Lung microvascular endothelial cell (primary cell): ENCODE data around the gene TMUB2. TPM values are rescaled to one million over a fixed set of nuclear protein-coding genes. Genes with fewer than 3 reads are reported as not detected.
A peak's percentile ranks its signal among the peaks of the same experiment; 100 is the strongest.
"Not testable (repeated sequence)": the region's sequence is repeated elsewhere in the genome, so short reads cannot be mapped to it uniquely, and the experiment has no call there.

Experiments
- DNase-seq, 2 donors: peaks; one replicate each; pipeline versions ENCODE4 v3.0.0 to v3.0.0-alpha.2; 2010; ENCODE audit warnings: low read depth in 2 of 2
- total RNA-seq: library from RNA; depleted of rRNA; stranded (reverse); fragments of >200 nt; gene quantifications from 2 replicates; pipeline ENCODE4 v1.2.1, GENCODE V29; 2014

Gene TMUB2
- total RNA-seq, 1 donor from 2014 or later, result 39.9 TPM

- DNase-seq, result peak; percentile 76 to 80
These were observed 32.4 kb downstream of the TMUB2 start for GRCh38 chr17:44219108-44219615.

DNA sequence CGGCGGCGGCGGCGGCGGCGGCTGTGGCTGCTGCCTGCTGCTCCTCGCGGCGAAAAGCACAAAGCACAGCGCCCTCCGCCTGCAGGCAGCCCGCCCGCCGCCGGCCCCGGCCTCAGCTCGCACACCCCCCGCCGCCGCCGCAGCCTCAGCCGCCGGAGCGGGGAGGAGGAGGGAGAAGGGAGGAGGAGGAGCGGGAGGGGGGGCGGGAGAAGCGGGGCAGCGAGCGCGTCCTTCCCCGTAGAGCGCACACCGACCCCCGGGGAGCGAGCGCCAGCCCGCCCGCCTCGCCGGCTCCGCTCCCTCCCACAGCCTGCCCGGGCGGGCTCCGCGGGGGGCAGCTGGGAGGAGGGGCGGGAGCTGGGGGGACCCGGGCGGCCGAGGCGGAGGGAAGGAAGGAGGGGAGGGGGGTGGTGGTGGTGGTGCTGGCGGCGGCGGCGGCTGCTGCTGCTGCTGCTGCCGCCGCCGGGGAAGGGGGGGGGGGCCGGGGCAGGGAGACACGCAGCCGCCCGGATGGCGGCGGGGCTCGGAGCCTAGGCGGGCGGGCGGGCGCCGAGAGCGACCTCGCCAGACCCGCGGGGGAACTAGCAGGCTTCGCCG is 32.9 kb downstream of the TMUB2 start, which contains the start of gene UBTF:
Gene UBTF, minus strand, starts transcription at position 60 of the 597 bp plus-strand sequence. CDS start 1,446 bp downstream, outside the sequence.
- DNase-seq, result peak; percentile 65 to 69

DNA sequence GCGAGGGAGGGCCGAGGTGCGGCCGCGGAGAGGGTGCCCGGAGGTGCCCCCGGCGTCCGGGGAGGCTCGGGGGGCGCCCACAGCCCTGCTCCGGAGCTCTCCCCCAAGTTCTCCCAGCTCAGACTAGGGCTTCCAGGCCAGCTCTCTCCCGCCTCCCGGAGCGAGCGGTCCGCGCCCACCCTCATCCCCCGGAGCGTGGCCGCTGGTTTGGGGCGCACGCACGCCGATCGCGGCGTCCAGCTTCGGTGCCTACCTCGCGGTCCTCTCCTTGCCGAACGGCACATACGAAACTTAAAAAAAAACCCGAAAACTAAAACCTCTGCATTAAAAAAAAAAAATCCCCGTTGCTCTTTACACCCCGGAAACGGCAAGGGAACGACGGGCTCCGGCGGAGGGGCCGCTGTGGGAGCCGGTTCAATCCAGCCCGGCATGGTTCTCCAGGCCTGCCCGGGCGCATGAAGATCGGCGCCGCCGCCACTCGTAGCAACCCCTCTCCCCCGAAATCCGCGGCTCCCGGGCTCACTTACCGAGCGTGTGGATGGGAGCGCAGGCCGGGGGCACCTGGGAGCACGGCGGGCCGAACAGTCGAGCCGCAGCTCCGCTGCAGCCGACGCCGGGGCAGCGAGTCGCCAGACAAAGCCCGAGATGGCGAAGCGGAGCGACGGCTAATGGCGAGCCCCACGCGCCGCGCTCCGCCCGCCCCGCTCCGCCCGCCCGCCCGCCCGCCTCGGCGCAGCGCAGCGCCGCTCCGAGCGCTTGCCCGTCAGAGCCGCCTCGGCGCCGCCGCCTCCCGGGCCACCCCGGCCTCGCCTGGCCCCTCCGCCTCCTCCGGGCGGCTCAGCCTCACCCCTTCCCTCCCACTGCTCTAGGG is 33.7 kb downstream of the TMUB2 start:
- peak; percentile 55 to 59 for DNase-seq

GRCh38 chr17:44221084-44221861 is 34.5 kb downstream of the TMUB2 start:
- DNase-seq, result peak; percentile 81

- no peak for DNase-seq
These were observed 35.0 kb downstream of the TMUB2 start for GRCh38 chr17:44221862-44222111.

- DNase-seq, result peak; percentile 68 to 71
These were observed 35.5 kb downstream of the TMUB2 start for GRCh38 chr17:44222112-44222869.

DNA sequence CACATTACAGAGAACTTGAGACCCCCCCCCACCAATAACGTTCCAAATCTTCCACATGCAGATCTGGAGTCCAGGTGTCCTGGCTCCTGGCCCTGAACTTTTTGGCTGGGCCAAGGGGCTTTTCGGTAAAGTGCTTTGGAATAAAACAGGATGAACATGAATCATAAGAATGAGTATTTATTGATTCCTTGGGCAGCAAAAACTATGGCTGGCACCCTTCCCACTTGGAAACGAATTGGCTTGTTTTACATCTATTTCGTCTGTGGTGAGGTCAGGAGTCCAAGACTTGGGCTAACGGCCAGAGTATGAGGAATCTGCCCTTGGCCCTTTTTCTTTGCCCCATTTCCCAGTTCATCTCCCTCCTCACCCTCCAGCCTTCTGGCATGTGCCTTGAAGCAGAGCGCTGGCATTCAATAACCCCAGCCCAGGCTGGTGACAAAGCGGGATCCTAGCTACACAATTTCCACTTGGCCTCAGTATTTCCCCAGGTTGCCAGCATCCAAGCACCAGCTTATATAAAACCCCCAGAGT is 36.8 kb downstream of the TMUB2 start:
- DNase-seq, result peak; percentile 36 to 82

DNA sequence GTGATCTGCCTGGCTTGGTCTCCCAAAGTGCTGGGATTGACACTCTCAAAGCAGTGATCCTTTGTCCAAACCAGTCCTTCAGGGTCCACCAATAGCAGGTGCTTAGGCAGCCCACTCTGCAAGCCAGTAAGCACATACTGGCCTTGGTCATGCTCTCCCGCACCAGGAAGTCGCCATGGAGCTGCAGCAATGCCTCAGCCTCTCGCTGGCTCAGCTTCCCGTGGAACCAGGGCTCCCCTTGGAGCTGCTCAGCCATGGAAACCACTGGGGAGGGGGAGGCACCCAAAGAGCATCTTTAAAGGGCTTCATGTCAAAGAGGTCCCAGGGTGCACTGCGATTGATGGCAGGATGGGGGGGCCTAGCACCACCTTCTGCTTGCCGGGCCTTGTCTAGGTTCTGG is 42.3 kb downstream of the TMUB2 start:
- no peak for DNase-seq

DNA sequence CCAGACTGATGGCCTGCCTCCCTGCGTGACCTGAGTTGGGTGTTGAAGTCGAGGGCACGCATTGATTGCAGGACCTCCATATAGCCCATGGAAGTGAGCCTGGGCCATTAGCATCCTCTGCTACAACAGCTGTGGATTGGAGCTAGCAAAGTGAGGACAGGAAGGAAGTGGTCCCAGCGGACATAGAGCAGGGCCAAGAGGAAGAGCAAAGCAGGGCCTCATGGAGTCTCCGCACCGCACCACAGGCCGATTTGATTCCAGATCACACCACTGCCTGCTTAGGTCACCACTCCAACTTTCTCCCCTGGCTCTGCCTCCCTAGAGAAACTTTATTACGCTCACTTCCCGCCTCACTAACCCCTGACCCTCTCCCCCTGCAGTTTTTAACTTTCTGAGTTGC is 43.4 kb downstream of the TMUB2 start:
- peak in 1 of 2 donors; percentile 32 for DNase-seq

DNA sequence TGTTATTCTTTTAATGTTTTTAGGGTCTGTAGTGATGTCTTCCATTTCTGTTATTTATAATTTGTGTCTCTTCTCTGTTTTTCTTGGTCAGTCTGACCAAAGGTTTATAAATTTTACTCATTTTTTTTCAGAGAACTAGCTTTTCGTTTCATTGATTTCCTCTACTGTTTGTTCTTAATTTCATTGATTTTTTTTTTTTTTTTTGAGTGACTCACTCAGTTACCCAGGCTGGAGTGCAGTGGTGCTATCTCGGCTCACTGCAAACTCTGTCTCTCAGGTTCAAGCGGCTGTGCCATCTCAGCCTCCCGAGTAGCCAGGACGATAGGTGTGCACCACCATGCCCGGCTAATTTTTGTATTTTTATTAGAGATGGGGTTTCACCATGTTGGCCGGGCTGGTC is 45.3 kb downstream of the TMUB2 start:
- no peak for DNase-seq

GRCh38 chr17:44233582-44233981 is 46.8 kb downstream of the TMUB2 start:
- DNase-seq, result no peak

- peak; percentile 50 to 52 for DNase-seq
These were observed 48.8 kb downstream of the TMUB2 start for GRCh38 chr17:44235583-44235936.

GRCh38 chr17:44236444-44236991 is 49.7 kb downstream of the TMUB2 start:
- DNase-seq, result peak in 1 of 2 donors; percentile 70

DNA sequence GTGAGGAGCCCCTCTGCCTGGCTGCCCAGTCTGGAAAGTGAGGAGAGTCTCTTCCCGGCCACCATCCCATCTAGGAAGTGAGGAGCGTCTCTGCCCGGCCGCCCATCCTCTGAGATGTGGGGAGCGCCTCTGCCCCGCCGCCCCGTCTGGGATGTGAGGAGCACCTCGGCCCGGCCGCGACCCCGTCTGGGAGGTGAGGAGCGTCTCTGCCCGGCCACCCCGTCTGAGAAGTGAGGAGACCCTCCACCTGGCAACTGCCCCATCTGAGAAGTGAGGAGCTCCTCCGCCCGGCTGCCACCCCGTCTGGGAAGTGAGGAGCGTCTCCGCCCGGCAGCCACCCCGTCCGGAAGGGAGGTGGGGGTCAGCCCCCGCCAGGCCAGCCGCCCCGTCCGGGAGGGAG is 51.1 kb downstream of the TMUB2 start:
- DNase-seq, result not testable (repeated sequence)

- DNase-seq, result no peak
These were observed 54.4 kb downstream of the TMUB2 start for GRCh38 chr17:44241106-44241624.

Other genes starting within 250 kb of the TMUB2 start
- gene PPY, start 244.5 kb upstream of the TMUB2 start, total RNA-seq, result not detected in 2 replicates
- gene PYY, start 233.0 kb upstream of the TMUB2 start, total RNA-seq, result not detected in 2 replicates
- 2.0 and 5.0 TPM in 2 replicates for gene NAGS, start 182.3 kb upstream of the TMUB2 start, total RNA-seq
- 65.2 and 77.2 TPM in 2 replicates for gene TMEM101, start 172.0 kb upstream of the TMUB2 start, total RNA-seq
- gene LSM12, start 120.3 kb upstream of the TMUB2 start, total RNA-seq, result 18.7 and 20.9 TPM in 2 replicates
- gene G6PC3, start 116.2 kb upstream of the TMUB2 start, total RNA-seq, result 24.6 and 25.2 TPM in 2 replicates
- 28.2 and 32.9 TPM in 2 replicates for gene HDAC5, start 63.3 kb upstream of the TMUB2 start, total RNA-seq
- 0.99 and 1.5 TPM in 2 replicates for gene HROB, start 45.0 kb upstream of the TMUB2 start, total RNA-seq
- not detected in 2 replicates for gene ASB16, start 16.3 kb upstream of the TMUB2 start, total RNA-seq
- 26.8 and 41.7 TPM in 2 replicates for gene ATXN7L3, start 12.9 kb downstream of the TMUB2 start, total RNA-seq
- 28.3 and 40.5 TPM in 2 replicates for gene UBTF, start 32.7 kb downstream of the TMUB2 start, total RNA-seq
- not detected in 2 replicates for gene SLC4A1, start 81.2 kb downstream of the TMUB2 start, total RNA-seq
- gene RUNDC3A, start 121.6 kb downstream of the TMUB2 start, total RNA-seq, result 0.22 TPM in 1 of 2 replicates, not detected in the other
- gene SLC25A39, start 137.9 kb downstream of the TMUB2 start, total RNA-seq, result 47.5 and 72.6 TPM in 2 replicates
- gene GRN, start 158.3 kb downstream of the TMUB2 start, total RNA-seq, result 419 and 473 TPM in 2 replicates
- 6.3 and 8.1 TPM in 2 replicates for gene FAM171A2, start 176.9 kb downstream of the TMUB2 start, total RNA-seq
- gene ITGA2B, start 202.7 kb downstream of the TMUB2 start, total RNA-seq, result 0.22 and 0.79 TPM in 2 replicates